ENCODE measurements around the gene KCNK10. TPM values are rescaled to one million over a fixed set of nuclear protein-coding genes. Genes with fewer than 3 reads are reported as not detected.

The KCNK10 gene
- total RNA-seq, 4 donors from 2014 or later: 0.10 to 0.38 TPM; not detected in 2

- Histone ChIP-seq H3K27me3 (no peaks in the 10 kb centered on the region), H3K27ac (no peak overlapping the region), H3K4me1 (no peaks in the 10 kb centered on the region), H3K9me3 (no peaks in the 10 kb centered on the region), H3K4me3 (replicated peaks in 1 of 3) (no peak overlapping the region), H3K36me3 (no peaks in the 10 kb centered on the region)
- TF ChIP-seq CTCF (IDR thresholded peaks at IDR 0.05): no peak
- no peak for TF ChIP-seq POLR2A (IDR thresholded peaks at IDR 0.05)
- intact Hi-C loops (cut with DNase I): no loop called here
- no peak for DNase-seq
- 39 to 54% methylated on average over 5 of the region's 5 CpGs for WGBS, 2 donors
Observed at GRCh38 chr14:88208858-88209257, 114.2 kb downstream of the KCNK10 start.

GRCh38 chr14:88204221-88204620 lies 118.8 kb downstream of the KCNK10 start:
- 44 to 64% methylated on average over 4 of the region's 4 CpGs for WGBS, 2 donors
- H3K4me1 ChIP-seq: no peaks in the 10 kb centered on the region
- H3K9me3 ChIP-seq: no peaks in the 10 kb centered on the region
- H3K36me3 ChIP-seq: no peaks in the 10 kb centered on the region
- DNase-seq: no peak
- no peak for TF ChIP-seq POLR2A (IDR thresholded peaks at IDR 0.05)
- no peak for TF ChIP-seq CTCF (IDR thresholded peaks at IDR 0.05)
- H3K4me3 ChIP-seq (replicated peaks in 1 of 3): no peak overlapping the region
- H3K27ac ChIP-seq: no peak overlapping the region
- no peaks in the 10 kb centered on the region for H3K27me3 ChIP-seq
- intact Hi-C loops (cut with DNase I): no loop called here

- DNase-seq: no peak
- Histone ChIP-seq H3K36me3 (no peaks in the 10 kb centered on the region), H3K27ac (no peak overlapping the region), H3K9me3 (no peaks in the 10 kb centered on the region), H3K4me1 (no peaks in the 10 kb centered on the region), H3K27me3 (no peaks in the 10 kb centered on the region), H3K4me3 (replicated peaks in 1 of 3) (no peak overlapping the region)
- intact Hi-C loops (cut with DNase I): no loop called here
- WGBS, 2 donors: 71 to 80% methylated on average over 3 of the region's 3 CpGs
- no peak for TF ChIP-seq CTCF (IDR thresholded peaks at IDR 0.05)
- TF ChIP-seq POLR2A (IDR thresholded peaks at IDR 0.05): no peak
Observed at GRCh38 chr14:88203291-88203690, 119.8 kb downstream of the KCNK10 start.

GRCh38 chr14:88202286-88202685 lies 120.8 kb downstream of the KCNK10 start:
- no peaks in the 10 kb centered on the region for H3K27me3 ChIP-seq
- no peak for TF ChIP-seq CTCF (IDR thresholded peaks at IDR 0.05)
- TF ChIP-seq POLR2A (IDR thresholded peaks at IDR 0.05): no peak
- no peaks in the 10 kb centered on the region for H3K9me3 ChIP-seq
- no peak overlapping the region for H3K27ac ChIP-seq
- DNase-seq: no peak
- no peaks in the 10 kb centered on the region for H3K4me1 ChIP-seq
- H3K36me3 ChIP-seq: no peaks in the 10 kb centered on the region
- 75 to 84% methylated on average over 4 of the region's 4 CpGs for WGBS, 2 donors
- no peak overlapping the region for H3K4me3 ChIP-seq (replicated peaks in 1 of 3)
- intact Hi-C loops (cut with DNase I): no loop called here

- Histone ChIP-seq H3K4me3 (replicated peaks in 1 of 3) (no peak overlapping the region), H3K4me1 (no peaks in the 10 kb centered on the region), H3K27ac (no peak overlapping the region), H3K36me3 (no peaks in the 10 kb centered on the region), H3K27me3 (no peaks in the 10 kb centered on the region), H3K9me3 (no peaks in the 10 kb centered on the region)
- DNase-seq: no peak
- TF ChIP-seq CTCF (IDR thresholded peaks at IDR 0.05): no peak
- intact Hi-C loops (cut with DNase I): no loop called here
- WGBS, 2 donors: 75 to 81% methylated on average over 2 of the region's 2 CpGs
Observed at GRCh38 chr14:88201851-88202250, 121.2 kb downstream of the KCNK10 start.
